Measurements from ENCODE around the gene GALNS. TPM values are rescaled to one million over a fixed set of nuclear protein-coding genes. Genes with fewer than 3 reads are reported as not detected.

The GALNS gene
- total RNA-seq, 1 donor from 2014 or later, result 15.5 TPM

- no peak overlapping the region for H3K4me3 ChIP-seq
- intact Hi-C loops (cut with micrococcal nuclease), result no loop called here
- TF ChIP-seq CTCF (IDR thresholded peaks at IDR 0.05; ENCODE audit: borderline replicate concordance), result no peak
- no peak overlapping the region for H3K27ac ChIP-seq (replicated peaks)
- DNase-seq, result no peak
- H3K36me3 ChIP-seq, result peaks cover 44% of the 10 kb centered on the region
- no peaks in the 10 kb centered on the region for H3K9me3 ChIP-seq (replicated peaks)
- no peaks in the 10 kb centered on the region for H3K4me1 ChIP-seq
- H3K27me3 ChIP-seq (ENCODE audit: low read depth), result no peaks in the 10 kb centered on the region
Measured at GRCh38 chr16:88840600-88841215, 16.0 kb downstream of the GALNS start.

- Histone ChIP-seq H3K36me3 (peaks cover 51% of the 10 kb centered on the region), H3K9me3 (replicated peaks) (no peaks in the 10 kb centered on the region), H3K27me3 (ENCODE audit: low read depth) (no peaks in the 10 kb centered on the region), H3K27ac (replicated peaks) (no peak overlapping the region), H3K4me1 (no peaks in the 10 kb centered on the region), H3K4me3 (no peak overlapping the region)
- DNase-seq, result no peak
- no peak for TF ChIP-seq CTCF (IDR thresholded peaks at IDR 0.05; ENCODE audit: borderline replicate concordance)
- intact Hi-C loops (cut with micrococcal nuclease), result no loop called here
Measured at GRCh38 chr16:88839745-88840599, 16.8 kb downstream of the GALNS start.

- Histone ChIP-seq H3K27me3 (ENCODE audit: low read depth) (no peaks in the 10 kb centered on the region), H3K27ac (replicated peaks) (no peak overlapping the region), H3K4me3 (no peak overlapping the region), H3K4me1 (no peaks in the 10 kb centered on the region), H3K9me3 (replicated peaks) (no peaks in the 10 kb centered on the region), H3K36me3 (peaks cover 54% of the 10 kb centered on the region)
- TF ChIP-seq CTCF (IDR thresholded peaks at IDR 0.05; ENCODE audit: borderline replicate concordance), result peak; percentile 29
- intact Hi-C loops (cut with micrococcal nuclease), result no loop called here
- no peak for DNase-seq
Measured at GRCh38 chr16:88839026-88839529, 17.7 kb downstream of the GALNS start.

GRCh38 chr16:88838566-88838965 is 18.2 kb downstream of the GALNS start:
- TF ChIP-seq CTCF (IDR thresholded peaks at IDR 0.05; ENCODE audit: borderline replicate concordance), result no peak
- Histone ChIP-seq H3K9me3 (replicated peaks) (no peaks in the 10 kb centered on the region), H3K4me3 (no peak overlapping the region), H3K27me3 (ENCODE audit: low read depth) (no peaks in the 10 kb centered on the region), H3K4me1 (no peaks in the 10 kb centered on the region), H3K36me3 (peaks cover 52% of the 10 kb centered on the region), H3K27ac (replicated peaks) (no peak overlapping the region)
- intact Hi-C loops (cut with micrococcal nuclease), result no loop called here
- DNase-seq, result no peak

- H3K27ac ChIP-seq (replicated peaks), result no peak overlapping the region
- no peak overlapping the region for H3K4me3 ChIP-seq
- H3K4me1 ChIP-seq, result no peaks in the 10 kb centered on the region
- peaks cover 50% of the 10 kb centered on the region for H3K36me3 ChIP-seq
- intact Hi-C loops (cut with micrococcal nuclease), result no loop called here
- no peaks in the 10 kb centered on the region for H3K9me3 ChIP-seq (replicated peaks)
- no peaks in the 10 kb centered on the region for H3K27me3 ChIP-seq (ENCODE audit: low read depth)
- TF ChIP-seq CTCF (IDR thresholded peaks at IDR 0.05; ENCODE audit: borderline replicate concordance), result no peak
- DNase-seq, result no peak
Measured at GRCh38 chr16:88837806-88838205, 18.9 kb downstream of the GALNS start.

All from left ventricle myocardium inferior (tissue), 1 donor.